Activated naive CD4-positive, alpha-beta T cell treated with anti-CD3 and anti-CD28 coated beads for 36 hours (primary cell): ENCODE data around the gene TACC3. TPM values are rescaled to one million over a fixed set of nuclear protein-coding genes. Genes with fewer than 3 reads are reported as not detected.

ENCODE experiments used
- CTCF ChIA-PET: fragments of 350-600 bp; sonication (Branson Sonifier 250); formaldehyde crosslinking; loops from one replicate; lab custom pipeline; 2021; ENCODE audit warnings: antibody characterized with exemption; lab: Charles Lee
- DNase-seq: peaks from one replicate; pipeline ENCODE4 v3.0.0-alpha.2; 2020
- H3K27ac Mint-ChIP-seq: one replicate; pipeline ENCODE4 v1.8.0; 2021; ENCODE audit warnings: mild to moderate bottlenecking, mixed read lengths
- H3K27me3 Mint-ChIP-seq: one replicate; pipeline ENCODE4 v1.8.0; 2021; ENCODE audit warnings: low read depth, mixed read lengths
- H3K36me3 Mint-ChIP-seq: one replicate; pipeline ENCODE4 v1.8.0; 2021; ENCODE audit warnings: low read depth, mixed read lengths
- H3K4me1 Mint-ChIP-seq: one replicate; pipeline ENCODE4 v1.8.0; 2021; ENCODE audit warnings: low read depth, mixed read lengths
- H3K4me3 Mint-ChIP-seq: one replicate; pipeline ENCODE4 v1.8.0; 2021; ENCODE audit warnings: mild to moderate bottlenecking, moderate library complexity, mixed read lengths
- H3K9me3 Mint-ChIP-seq: one replicate; pipeline ENCODE4 v1.8.0; 2021; ENCODE audit warnings: mixed read lengths
- intact Hi-C: fragments of 100-400 bp; cut with micrococcal nuclease; formaldehyde crosslinking; loops from one replicate; pipeline ENCODE4 v1.15.1; 2023
- total RNA-seq, 2 experiments: library from RNA; stranded (reverse); gene quantifications; one replicate each; pipeline ENCODE4 v1.2.3, GENCODE V29; 2021

Gene TACC3
- total RNA-seq, 2 experiments from 2014 or later = 246 to 264 TPM

GRCh38 chr4:1775731-1776500 lies 54.6 kb downstream of the TACC3 start:
- no peak overlapping the region for H3K27ac Mint-ChIP-seq
- no peaks in the 10 kb centered on the region for H3K36me3 Mint-ChIP-seq
- no peak for DNase-seq
- intact Hi-C loops = no loop called here
- CTCF ChIA-PET = no interaction called here
- no peaks in the 10 kb centered on the region for H3K9me3 Mint-ChIP-seq
- no peaks in the 10 kb centered on the region for H3K27me3 Mint-ChIP-seq
- peaks cover 2% of the 10 kb centered on the region for H3K4me1 Mint-ChIP-seq
- no peak overlapping the region for H3K4me3 Mint-ChIP-seq

DNA sequence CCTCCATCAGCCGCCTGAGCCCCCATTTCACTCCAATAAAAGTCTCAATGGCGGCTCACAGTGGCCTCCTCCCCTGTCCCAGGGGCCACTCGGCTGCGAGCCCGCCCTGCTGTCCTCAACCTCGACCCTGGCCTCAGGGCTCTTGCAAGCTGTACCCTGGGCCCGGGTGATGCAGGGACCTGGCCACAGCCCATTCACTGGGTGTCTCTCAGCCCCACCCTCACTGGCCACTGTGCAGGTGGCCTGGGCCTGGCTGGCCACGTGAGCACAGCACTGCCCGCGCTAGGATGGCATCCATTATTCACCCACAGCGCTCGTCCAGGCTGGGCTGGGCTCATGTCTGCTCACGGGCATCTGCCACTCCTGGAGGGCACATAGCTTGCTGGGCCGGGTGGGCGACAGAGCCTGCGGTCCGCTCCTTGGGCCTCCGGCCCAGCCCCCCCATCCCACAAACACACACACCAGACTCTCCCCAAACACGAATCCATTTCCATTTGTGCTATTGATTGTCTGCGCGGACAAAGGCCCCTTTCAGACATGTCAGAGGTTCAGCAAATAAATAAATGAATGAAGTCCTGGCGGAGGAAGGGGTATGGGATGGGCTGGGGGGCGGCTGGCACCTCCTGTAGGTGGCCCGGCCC lies 55.3 kb downstream of the TACC3 start:
- H3K4me1 Mint-ChIP-seq = peaks cover 2% of the 10 kb centered on the region
- no peak overlapping the region for H3K4me3 Mint-ChIP-seq
- DNase-seq = no peak
- intact Hi-C loops = no loop called here
- H3K9me3 Mint-ChIP-seq = no peaks in the 10 kb centered on the region
- H3K27me3 Mint-ChIP-seq = no peaks in the 10 kb centered on the region
- no peaks in the 10 kb centered on the region for H3K36me3 Mint-ChIP-seq
- CTCF ChIA-PET = interaction anchor here (1.6 kb wide), 1 partner anchor 29 kb away, joined by 5 read pairs; no protein-coding TSS in a partner anchor
- no peak overlapping the region for H3K27ac Mint-ChIP-seq

GRCh38 chr4:1777822-1778641 lies 56.7 kb downstream of the TACC3 start:
- Mint-ChIP-seq H3K4me3 (no peak overlapping the region), H3K9me3 (no peaks in the 10 kb centered on the region), H3K36me3 (no peaks in the 10 kb centered on the region), H3K27ac (no peak overlapping the region), H3K27me3 (no peaks in the 10 kb centered on the region), H3K4me1 (no peaks in the 10 kb centered on the region)
- intact Hi-C loops = no loop called here
- no peak for DNase-seq
- CTCF ChIA-PET = interaction anchor here (1.6 kb wide), 1 partner anchor 30 kb away, joined by 5 read pairs; no protein-coding TSS in a partner anchor

DNA sequence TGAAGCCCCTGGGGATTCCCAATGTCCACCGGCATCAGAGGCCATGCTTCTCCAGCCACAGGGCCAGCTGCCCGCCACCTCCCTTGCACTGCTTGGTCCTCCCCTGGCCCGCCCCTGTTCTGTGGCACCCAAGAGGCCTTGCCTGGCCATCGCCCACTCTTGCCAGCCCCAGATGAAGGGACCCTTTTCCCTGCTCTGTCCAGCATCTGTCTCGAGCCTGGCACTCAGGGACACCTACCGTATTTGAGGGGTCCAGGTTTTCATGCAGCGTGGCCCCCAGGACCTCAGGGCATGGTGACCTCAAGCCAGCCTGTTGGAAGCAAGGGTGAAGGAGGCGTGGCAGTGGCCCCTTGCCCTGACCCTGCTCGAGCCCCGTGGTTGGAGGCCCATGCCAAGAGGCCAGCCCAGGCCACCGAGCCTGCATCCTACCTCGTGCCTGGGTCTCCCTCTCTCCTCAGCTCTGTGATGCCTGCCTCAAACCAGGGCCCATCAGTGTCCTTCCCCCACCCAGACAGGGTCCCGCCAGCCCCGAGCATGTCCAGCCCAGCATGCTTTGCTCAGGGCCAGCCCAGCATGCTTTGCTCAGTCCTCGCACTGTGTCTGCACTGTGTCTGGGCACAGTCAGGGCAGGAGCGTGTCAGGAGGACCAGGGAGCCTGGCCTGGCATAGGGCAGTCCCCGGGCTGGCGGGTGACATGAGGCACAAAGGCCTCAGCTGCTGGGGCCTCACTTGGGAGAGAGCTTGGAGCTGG lies 57.5 kb downstream of the TACC3 start:
- no peak overlapping the region for H3K27ac Mint-ChIP-seq

DNA sequence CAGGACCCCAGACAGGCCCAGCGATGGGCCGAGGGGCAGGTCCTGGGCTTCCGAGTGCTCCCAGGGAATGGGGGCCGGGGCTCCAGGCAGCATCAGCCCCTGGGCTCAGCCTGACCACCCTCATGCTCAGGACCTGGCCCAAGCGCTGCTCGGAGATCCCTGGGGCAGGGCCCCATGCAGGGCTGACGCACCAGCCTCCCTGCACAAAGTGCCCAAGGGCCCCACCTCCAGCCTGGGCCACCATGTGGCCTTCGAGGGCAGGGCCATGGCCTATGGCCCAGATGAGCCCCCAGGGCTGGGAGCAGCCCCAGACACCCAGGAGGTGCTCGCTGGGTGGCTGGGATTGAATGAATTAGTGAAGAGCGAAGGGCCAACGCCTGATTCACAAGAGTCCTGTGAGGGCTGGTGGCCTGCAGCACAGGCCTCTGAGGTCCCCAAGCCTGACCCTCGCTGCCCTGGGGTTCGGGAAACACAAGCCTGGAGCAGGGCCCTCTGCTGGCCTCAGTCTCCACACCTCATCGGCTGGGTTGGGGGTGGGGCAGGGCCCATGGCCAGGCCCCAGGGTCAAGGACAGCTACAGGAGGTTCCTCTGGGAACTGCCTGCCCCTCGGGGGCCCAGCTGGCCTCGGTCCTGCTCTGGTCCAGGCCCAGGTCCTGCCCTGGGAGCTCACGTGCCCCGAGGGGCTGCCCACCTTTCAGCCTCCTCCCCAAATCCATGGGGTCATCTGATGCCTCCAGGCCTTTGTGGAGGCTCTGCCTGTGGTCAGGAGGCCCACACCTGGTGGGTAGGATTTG lies 58.5 kb downstream of the TACC3 start:
- Mint-ChIP-seq H3K9me3 (no peaks in the 10 kb centered on the region), H3K27me3 (no peaks in the 10 kb centered on the region), H3K27ac (no peak overlapping the region), H3K36me3 (no peaks in the 10 kb centered on the region), H3K4me3 (no peak overlapping the region), H3K4me1 (no peaks in the 10 kb centered on the region)
- intact Hi-C loops = no loop called here
- CTCF ChIA-PET = no interaction called here
- DNase-seq = no peak

More for the DNA sequence above, 57.5 kb downstream of the TACC3 start:
- Mint-ChIP-seq H3K27me3 (no peaks in the 10 kb centered on the region), H3K9me3 (no peaks in the 10 kb centered on the region), H3K36me3 (no peaks in the 10 kb centered on the region), H3K4me3 (no peak overlapping the region), H3K4me1 (no peaks in the 10 kb centered on the region)
- intact Hi-C loops = no loop called here
- CTCF ChIA-PET = interaction anchor here (1.6 kb wide), 1 partner anchor 31 kb away, joined by 5 read pairs; no protein-coding TSS in a partner anchor
- DNase-seq = no peak

- no peak overlapping the region for H3K27ac Mint-ChIP-seq
- no peaks in the 10 kb centered on the region for H3K27me3 Mint-ChIP-seq
- intact Hi-C loops = no loop called here
- H3K9me3 Mint-ChIP-seq = no peaks in the 10 kb centered on the region
- no peaks in the 10 kb centered on the region for H3K4me1 Mint-ChIP-seq
- DNase-seq = no peak
- no peaks in the 10 kb centered on the region for H3K36me3 Mint-ChIP-seq
- CTCF ChIA-PET = no interaction called here
- no peak overlapping the region for H3K4me3 Mint-ChIP-seq
These were observed 59.1 kb downstream of the TACC3 start for GRCh38 chr4:1780435-1780834.

DNA sequence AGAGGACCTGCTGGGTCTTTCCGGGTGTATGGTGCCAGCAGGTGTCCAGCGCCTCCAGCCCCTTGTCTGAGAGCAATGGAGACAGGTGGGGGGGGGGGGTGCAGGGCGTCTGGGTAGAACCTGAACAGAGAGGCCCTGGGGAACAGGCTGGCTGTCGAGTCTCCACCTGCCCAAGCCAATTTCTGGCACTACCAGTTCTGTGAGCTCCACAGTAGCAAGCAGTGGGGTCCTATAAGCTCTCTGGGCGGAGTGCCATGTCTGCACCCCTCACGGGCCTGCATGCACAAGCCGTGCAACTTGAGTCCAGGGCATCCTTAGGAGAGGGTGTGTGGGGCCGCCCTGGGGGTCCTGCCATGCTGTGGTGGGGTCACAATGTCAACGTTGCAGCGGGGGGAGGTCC lies 61.7 kb downstream of the TACC3 start:
- Mint-ChIP-seq H3K36me3 (no peaks in the 10 kb centered on the region), H3K27me3 (no peaks in the 10 kb centered on the region), H3K4me1 (no peaks in the 10 kb centered on the region), H3K4me3 (no peak overlapping the region), H3K9me3 (no peaks in the 10 kb centered on the region), H3K27ac (no peak overlapping the region)
- intact Hi-C loops = no loop called here
- DNase-seq = no peak
- CTCF ChIA-PET = interaction anchor here (1.1 kb wide), 1 partner anchor 35 kb away, joined by 3 read pairs; no protein-coding TSS in a partner anchor

GRCh38 chr4:1783970-1784369 lies 62.6 kb downstream of the TACC3 start:
- intact Hi-C loops = no loop called here
- DNase-seq = no peak
- CTCF ChIA-PET = no interaction called here
- no peaks in the 10 kb centered on the region for H3K36me3 Mint-ChIP-seq
- no peaks in the 10 kb centered on the region for H3K4me1 Mint-ChIP-seq
- H3K27me3 Mint-ChIP-seq = no peaks in the 10 kb centered on the region
- H3K4me3 Mint-ChIP-seq = no peak overlapping the region
- H3K9me3 Mint-ChIP-seq = no peaks in the 10 kb centered on the region
- H3K27ac Mint-ChIP-seq = no peak overlapping the region

DNA sequence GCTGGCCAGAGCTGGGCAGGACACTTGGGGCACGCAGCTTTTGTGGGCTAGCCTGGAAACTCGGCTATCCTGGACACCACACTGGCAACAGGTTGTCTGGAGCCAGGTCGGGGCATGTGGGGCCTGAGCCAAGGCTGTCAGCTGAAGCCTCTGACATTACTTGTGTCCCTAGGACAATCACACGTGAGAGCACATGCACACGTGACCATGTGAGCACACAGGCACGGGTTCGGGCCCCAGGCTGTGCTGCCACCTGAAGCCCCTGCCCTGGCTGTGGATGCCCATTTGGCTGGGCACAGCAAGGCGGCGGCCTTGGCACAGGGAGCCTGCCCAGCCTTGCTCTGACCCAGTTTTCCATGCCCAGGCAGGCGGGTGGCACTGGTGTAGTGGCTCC lies 63.1 kb downstream of the TACC3 start:
- DNase-seq = no peak
- Mint-ChIP-seq H3K27ac (no peak overlapping the region), H3K27me3 (no peaks in the 10 kb centered on the region), H3K4me1 (no peaks in the 10 kb centered on the region), H3K4me3 (no peak overlapping the region), H3K36me3 (no peaks in the 10 kb centered on the region), H3K9me3 (no peaks in the 10 kb centered on the region)
- intact Hi-C loops = no loop called here
- CTCF ChIA-PET = no interaction called here

GRCh38 chr4:1784789-1785591 lies 63.7 kb downstream of the TACC3 start:
- no peak for DNase-seq
- Mint-ChIP-seq H3K27me3 (no peaks in the 10 kb centered on the region), H3K4me3 (no peak overlapping the region), H3K9me3 (no peaks in the 10 kb centered on the region), H3K4me1 (no peaks in the 10 kb centered on the region), H3K27ac (no peak overlapping the region), H3K36me3 (no peaks in the 10 kb centered on the region)
- CTCF ChIA-PET = interaction anchor here (0.6 kb wide), 1 partner anchor 11 kb away, joined by 3 read pairs; no protein-coding TSS in a partner anchor
- intact Hi-C loops = no loop called here

DNA sequence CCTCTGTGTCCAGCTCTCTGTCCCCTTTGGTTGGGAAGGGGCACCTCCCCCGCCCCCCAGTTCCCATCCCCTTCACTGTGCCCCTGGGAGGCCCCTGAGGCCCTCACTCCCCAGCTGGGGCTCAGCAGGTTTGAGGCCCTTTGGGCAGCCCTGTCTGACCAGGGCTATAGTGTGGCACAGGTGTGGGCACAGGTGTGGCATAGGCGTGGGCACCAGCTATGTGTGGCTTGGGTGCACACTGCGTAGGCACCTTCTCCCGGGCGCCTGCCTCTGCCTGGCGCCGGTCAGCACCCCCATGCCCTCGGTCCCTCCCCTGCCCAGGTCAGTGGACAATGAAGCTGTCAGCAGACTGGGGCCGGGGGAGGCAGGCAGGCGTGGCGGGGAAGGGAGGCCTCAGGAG lies 64.3 kb downstream of the TACC3 start:
- Mint-ChIP-seq H3K27me3 (no peaks in the 10 kb centered on the region), H3K4me3 (no peak overlapping the region), H3K27ac (no peak overlapping the region), H3K4me1 (no peaks in the 10 kb centered on the region), H3K36me3 (no peaks in the 10 kb centered on the region), H3K9me3 (no peaks in the 10 kb centered on the region)
- CTCF ChIA-PET = interaction anchor here (0.6 kb wide), 1 partner anchor 11 kb away, joined by 3 read pairs; no protein-coding TSS in a partner anchor
- no peak for DNase-seq
- intact Hi-C loops = no loop called here
